Left ventricle myocardium inferior (tissue), 1 donor: ENCODE data around the gene LUZP2. TPM values are rescaled to one million over a fixed set of nuclear protein-coding genes. Genes with fewer than 3 reads are reported as not detected.

Experiments
- DNase-seq: peaks from one replicate; pipeline ENCODE4 v3.0.0-alpha.2; 2020
- H3K27ac ChIP-seq: fragments of 200-600 bp; replicated peaks from 2 replicates; pipeline ENCODE4 v1.8.0; 2021
- H3K27me3 ChIP-seq: fragments of 200-600 bp; 2 replicates; pipeline ENCODE4 v1.8.0; 2021; ENCODE audit warnings: low read depth
- H3K36me3 ChIP-seq: fragments of 200-600 bp; 2 replicates; pipeline ENCODE4 v1.8.0; 2021
- H3K4me1 ChIP-seq: fragments of 200-600 bp; 2 replicates; pipeline ENCODE4 v1.8.0; 2021
- H3K4me3 ChIP-seq: fragments of 200-600 bp; 2 replicates; pipeline ENCODE4 v1.8.0; 2021; ENCODE audit warnings: mild to moderate bottlenecking, moderate library complexity
- H3K9me3 ChIP-seq: fragments of 200-600 bp; replicated peaks from 2 replicates; pipeline ENCODE4 v1.8.0; 2021
- intact Hi-C: fragments of 100-400 bp; cut with micrococcal nuclease; formaldehyde crosslinking; loops from one replicate; pipeline ENCODE4 v1.11.0; 2022
- total RNA-seq: library from RNA; stranded (reverse); fragmentation: NEBNext Ultra II Directional; extraction: Animal tissue kit (Norgen Biotek cat#: 25700); gene quantifications from one replicate; pipeline ENCODE4 v1.2.1, GENCODE V29; 2021
- TF ChIP-seq, protein P1 (sequence below): fragments of 200-600 bp; IDR thresholded peaks from 2 replicates; pipeline ENCODE4 v1.8.0; 2021; ENCODE audit warnings: antibody characterized with exemption, mild to moderate bottlenecking, borderline replicate concordance
- donor health status: DM: no; HTN: yes; CAD: no; lungs with severe emphysema.

The LUZP2 gene
- total RNA-seq, 1 donor from 2014 or later: not detected

DNA sequence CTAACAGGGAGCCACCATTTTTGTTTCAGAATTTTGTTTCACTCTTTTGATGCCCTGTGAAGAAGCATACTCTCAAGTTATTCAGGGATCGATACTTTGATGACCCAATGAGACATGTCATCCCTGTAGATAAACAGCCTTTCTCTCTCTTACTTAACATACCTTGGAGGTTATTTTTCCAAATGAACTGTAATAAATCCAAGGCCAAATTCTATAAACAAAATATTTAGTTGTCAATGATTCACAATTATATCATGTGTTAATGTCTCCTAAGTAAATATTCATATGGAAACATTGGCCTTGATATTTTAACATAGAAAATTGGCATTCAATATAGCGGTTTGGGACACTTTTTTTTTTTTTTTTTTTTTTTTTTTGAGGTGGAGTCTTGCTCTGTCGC, 97.5 kb downstream of the LUZP2 start:
- TF ChIP-seq, protein P1, sequence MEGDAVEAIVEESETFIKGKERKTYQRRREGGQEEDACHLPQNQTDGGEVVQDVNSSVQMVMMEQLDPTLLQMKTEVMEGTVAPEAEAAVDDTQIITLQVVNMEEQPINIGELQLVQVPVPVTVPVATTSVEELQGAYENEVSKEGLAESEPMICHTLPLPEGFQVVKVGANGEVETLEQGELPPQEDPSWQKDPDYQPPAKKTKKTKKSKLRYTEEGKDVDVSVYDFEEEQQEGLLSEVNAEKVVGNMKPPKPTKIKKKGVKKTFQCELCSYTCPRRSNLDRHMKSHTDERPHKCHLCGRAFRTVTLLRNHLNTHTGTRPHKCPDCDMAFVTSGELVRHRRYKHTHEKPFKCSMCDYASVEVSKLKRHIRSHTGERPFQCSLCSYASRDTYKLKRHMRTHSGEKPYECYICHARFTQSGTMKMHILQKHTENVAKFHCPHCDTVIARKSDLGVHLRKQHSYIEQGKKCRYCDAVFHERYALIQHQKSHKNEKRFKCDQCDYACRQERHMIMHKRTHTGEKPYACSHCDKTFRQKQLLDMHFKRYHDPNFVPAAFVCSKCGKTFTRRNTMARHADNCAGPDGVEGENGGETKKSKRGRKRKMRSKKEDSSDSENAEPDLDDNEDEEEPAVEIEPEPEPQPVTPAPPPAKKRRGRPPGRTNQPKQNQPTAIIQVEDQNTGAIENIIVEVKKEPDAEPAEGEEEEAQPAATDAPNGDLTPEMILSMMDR: no peak

DNA sequence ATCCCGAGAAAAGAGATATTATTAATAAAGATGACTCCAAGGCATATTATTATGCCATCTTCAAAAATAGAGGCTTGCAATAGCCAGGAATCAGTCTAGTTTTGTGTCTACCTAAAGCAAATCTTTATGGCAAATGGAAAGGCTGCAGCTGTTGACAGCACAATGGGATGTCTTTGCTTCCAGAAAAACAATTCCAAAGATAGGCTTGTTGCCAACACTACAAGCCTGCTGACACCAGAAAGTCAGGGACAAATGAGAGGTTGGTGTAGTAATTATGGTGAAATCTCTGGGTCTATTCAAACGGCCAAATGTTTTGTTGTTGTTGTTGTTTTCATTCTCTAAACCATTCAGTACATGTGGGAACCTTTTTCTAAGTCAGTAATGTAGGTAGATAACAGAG, 101.8 kb downstream of the LUZP2 start:
- Histone ChIP-seq H3K36me3 (no peaks in the 10 kb centered on the region), H3K27me3 (no peaks in the 10 kb centered on the region), H3K4me3 (no peak overlapping the region), H3K9me3 (no peaks in the 10 kb centered on the region), H3K27ac (no peak overlapping the region), H3K4me1 (no peaks in the 10 kb centered on the region)
- TF ChIP-seq, protein P1: no peak
- intact Hi-C loops: no loop called here
- no peak for DNase-seq

More for the DNA sequence above, 97.5 kb downstream of the LUZP2 start:
- no peaks in the 10 kb centered on the region for H3K9me3 ChIP-seq
- no peak for DNase-seq
- no peak overlapping the region for H3K4me3 ChIP-seq
- no peak overlapping the region for H3K27ac ChIP-seq
- intact Hi-C loops: no loop called here
- H3K4me1 ChIP-seq: no peaks in the 10 kb centered on the region
- H3K27me3 ChIP-seq: no peaks in the 10 kb centered on the region
- H3K36me3 ChIP-seq: no peaks in the 10 kb centered on the region

DNA sequence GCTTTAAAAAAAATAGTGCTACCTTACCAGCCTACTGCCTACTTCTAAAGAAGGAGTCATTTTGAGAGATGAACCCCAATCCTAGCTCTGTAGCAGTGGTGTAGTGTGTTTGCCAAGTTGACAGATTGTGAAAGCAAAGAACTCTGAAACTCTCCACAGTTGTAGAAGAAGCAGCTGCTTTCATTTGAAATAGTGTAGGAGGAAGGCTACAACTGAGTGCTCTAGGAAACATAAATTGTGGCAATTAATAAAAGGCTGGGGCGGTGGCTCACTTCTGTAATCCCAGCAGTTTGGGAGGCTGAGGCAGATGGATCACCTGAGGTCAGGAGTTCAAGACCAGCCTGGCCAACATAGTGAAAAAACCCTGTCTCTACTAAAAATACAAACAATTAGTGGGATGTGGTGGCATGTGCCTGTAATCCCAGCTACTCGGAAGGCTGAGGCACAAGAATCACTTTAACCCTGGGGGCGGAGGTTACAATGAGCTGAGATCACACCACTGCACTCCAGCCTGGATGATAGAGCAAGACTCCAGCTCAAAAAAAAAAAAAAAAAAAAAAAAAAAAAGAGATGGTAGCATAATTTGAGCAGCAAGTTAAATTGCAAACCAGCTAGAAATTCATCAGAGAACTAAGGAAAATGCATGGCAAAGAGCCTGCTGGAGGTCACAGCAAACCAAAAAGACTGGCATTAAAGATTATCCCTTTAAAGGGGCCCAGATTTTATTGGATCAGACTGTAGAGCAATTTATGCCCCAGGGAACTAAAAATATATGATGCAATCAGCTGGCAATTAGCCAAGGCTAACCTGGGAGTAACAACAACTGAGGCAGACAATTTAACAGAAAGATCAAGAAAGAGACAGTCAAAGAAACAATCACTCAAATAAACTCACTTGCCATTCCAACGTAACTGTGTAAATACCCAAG, 112.6 kb downstream of the LUZP2 start:
- Histone ChIP-seq H3K4me1 (no peaks in the 10 kb centered on the region), H3K36me3 (no peaks in the 10 kb centered on the region), H3K4me3 (no peak overlapping the region), H3K27me3 (no peaks in the 10 kb centered on the region), H3K9me3 (no peaks in the 10 kb centered on the region), H3K27ac (no peak overlapping the region)
- intact Hi-C loops: no loop called here
- TF ChIP-seq, protein P1: no peak
- no peak for DNase-seq

DNA sequence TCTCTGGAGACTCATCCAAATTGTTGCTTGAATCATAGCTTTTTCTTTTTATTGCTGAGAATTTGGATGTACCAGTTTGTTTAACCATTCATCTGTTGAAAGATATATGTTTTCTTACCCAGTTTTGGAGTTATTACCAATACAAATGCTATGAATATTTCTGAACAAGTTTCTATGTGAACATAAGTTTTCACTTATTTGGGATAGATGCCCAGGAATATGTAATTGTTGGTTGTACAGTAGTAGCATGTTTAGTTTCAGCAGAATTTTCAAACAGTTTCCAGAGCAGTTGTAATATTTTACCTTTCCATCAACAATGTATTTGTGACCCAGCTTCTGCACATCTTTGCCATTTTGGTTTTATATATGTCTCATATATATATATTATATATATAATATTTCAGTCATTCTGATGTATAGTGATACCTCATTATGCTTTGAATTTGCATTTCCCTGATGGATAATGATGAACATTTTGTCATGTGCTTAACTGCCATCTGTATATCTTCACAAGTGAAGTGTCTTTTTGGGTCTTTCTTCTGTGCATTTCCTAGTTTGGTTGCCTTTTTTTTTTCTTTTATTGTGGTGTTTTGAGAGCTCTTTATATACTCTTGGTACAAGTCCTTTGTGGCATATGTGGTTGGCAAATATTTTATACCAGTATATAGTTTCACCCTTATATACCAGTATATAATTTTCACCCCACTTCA, 118.8 kb downstream of the LUZP2 start:
- intact Hi-C loops: no loop called here

DNA sequence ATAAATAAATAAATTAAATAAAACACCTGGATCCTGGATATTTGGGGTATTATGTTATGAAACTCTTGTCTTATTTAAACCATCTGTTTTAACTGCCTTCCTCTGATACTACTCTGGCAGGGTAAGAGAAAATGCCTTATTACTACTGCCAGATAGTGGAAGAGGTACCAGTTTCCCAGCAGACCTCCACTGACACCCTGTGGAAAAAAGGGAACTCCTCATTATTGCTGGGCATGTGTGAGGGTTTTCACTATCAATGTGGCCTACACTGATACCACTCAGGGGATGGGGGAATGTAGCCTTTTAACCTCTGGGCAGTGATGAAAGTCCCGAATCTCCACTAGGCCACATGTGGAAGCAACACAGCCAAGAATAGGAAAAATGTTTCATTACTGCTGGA, 121.0 kb downstream of the LUZP2 start:
- Histone ChIP-seq H3K36me3 (no peaks in the 10 kb centered on the region), H3K27ac (no peak overlapping the region), H3K27me3 (no peaks in the 10 kb centered on the region), H3K4me3 (no peak overlapping the region), H3K4me1 (no peaks in the 10 kb centered on the region), H3K9me3 (no peaks in the 10 kb centered on the region)
- no peak for DNase-seq
- intact Hi-C loops: no loop called here
- TF ChIP-seq, protein P1: no peak

More for the DNA sequence above, 118.8 kb downstream of the LUZP2 start:
- Histone ChIP-seq H3K4me1 (no peaks in the 10 kb centered on the region), H3K9me3 (no peaks in the 10 kb centered on the region), H3K27ac (no peak overlapping the region), H3K27me3 (no peaks in the 10 kb centered on the region), H3K36me3 (no peaks in the 10 kb centered on the region), H3K4me3 (no peak overlapping the region)
- DNase-seq: no peak
- TF ChIP-seq, protein P1: no peak
